ENCODE results near the gene MICAL3.

MICAL3 gene

DNA sequence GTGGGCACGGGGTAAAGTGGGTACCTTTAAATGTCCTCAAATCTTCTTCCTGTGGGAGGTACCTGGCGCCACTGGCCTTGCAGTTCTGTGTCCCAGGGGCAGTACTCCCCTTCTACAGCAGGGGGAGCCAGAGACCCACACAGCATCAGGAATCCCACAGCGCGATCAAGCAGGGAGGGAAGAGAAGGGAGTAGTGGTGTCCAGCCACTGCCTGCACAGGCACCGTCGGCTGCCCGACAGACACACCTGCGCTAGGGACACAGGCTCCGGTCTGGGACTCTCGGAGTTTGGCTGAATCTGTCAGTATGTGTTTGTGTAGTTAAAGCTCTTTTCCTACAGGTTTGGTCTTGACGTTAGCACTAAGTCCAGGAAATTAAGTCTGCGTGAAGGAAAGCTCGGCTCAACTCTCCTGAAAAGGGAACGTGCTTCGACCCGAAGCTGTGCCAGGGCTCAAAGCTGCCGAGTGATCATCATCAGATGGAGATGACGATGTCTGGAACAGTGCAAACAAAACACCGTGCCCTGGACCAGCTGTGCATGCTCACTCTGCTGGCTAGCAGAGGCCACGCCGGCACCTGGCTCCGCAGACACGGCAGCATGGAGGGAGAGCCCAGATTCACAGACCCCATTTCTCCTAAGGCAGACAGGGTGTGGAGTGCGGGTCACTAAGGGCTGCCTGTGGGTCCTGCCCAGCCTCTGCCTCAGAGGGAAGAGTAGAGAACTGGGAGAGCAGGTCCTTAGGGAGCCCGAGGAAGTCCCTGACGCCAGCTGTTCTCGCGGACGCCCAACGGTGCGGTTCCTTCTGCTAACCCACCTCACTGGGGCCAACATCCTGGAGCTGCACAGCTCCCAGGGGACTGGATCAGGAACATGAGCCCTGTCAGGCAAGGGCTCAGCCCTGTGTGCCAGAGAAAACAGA, 194.1 kb downstream of the MICAL3 start:
- peak; percentile 94 for DNase-seq

DNA sequence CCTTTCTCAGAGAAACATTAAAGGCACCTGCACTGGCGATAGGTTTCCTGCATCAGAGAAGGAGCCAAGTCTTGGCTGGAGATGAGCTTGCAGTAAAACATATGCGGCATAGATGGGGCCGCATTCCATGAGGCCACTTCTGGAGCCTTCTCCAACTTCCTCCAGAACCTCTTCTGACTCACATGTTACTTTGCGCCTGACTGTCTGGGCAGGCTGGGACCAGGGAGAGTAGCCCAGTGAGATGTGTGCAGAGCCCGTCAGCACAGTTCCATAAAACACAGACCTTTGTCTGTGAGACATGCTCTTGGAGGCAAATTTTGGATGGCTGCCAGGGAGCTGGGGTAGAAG, 194.7 kb downstream of the MICAL3 start:
- DNase-seq: no peak

DNA sequence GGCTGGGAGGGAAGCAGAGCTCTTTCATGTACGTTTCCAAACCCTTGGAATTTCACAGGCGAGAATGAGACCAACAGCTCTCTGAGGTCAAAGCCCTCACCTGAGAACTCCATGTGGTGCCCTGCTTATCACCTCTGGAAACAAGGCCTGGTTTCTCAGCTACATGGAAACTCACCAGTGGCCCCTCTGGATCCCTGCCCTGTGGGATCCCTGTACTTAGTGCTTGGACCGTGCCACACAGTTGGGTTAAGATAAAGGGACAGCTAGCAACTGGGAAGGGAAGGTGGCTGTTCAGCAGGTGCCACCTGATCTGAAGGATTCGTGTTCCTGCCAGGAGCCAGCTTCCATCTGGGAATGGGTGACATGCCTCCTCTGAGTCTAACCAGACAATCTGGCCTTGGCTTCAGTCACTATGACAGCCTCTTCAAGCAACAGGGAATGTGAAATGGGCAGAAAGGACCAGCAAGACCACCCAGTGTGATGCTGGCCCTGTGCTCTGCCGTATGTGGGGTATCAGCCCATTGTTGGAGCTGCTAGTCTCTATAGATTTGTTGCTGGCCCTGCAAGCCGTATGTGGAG, 195.8 kb downstream of the MICAL3 start:
- DNase-seq: no peak

DNA sequence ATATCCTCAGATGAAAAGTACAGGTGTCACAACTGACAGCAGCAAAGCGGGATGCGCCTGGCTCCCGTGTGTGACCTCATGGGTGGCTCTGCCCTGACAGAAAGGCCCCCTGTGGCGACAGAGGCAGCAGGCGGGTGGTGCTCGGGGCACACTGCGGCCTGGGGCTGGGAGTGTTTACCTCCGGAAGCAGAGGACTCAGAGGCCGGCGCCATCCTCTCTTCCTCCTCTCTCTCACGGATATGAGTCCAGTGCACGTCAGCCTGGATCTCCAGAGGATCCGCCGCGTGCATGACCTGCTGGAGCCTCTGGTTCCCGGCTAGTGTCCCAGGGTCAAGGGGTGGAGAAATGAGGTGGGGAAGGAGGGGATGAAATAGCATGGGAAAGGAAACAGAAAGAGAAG, 196.9 kb downstream of the MICAL3 start:
- no peak for DNase-seq

DNA sequence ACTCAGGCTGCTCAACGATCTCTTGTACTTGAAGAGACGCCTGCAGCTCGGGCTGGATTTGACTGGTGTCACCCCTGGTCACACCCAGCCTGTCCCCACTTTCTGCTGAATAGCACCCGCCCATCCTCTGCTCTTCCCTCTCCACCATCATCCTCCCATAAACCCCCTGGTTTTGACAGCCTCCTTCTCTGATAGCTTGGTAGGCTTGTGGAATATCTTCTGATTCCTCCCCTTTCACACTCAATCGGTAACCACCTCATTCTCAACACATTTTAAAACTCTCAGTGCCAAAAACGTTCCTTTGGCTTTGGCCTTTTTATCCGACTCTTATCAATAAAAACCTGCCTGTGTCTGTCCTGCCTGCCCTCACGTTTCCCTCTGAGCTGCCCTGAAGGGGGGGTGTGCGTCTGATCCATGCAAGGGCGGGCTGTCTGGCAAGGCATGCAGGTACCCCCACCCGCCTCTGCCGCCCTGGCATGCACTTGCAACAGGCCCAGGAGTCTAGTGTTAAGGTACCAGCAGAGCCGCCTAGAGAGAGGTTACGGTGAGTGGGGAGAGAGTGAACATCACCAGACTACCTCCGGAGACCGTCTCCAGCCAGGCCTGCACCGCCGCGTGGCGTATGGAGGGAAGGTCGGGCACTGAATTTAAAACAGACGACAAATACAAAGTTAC, 198.3 kb downstream of the MICAL3 start:
- DNase-seq: no peak

DNA sequence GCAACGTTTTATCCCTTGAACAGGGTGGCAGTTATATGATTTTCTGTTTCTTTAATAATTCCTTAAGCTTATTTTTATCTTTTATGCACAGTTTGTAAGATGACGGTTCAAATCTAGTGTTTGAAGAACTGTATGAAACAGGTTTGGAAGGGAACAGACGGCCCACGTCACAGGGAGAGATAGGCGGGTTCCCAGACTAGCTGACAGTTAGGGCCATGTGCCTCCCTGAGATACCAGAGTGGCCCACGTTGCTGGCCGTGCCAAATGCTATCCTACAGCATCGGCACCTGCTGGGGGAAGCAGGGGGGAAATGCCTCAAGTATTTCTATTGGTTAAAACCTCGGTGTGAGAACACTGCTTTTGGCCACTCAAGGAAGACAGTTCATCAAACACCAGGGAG, 199.9 kb downstream of the MICAL3 start:
- no peak for DNase-seq

DNA sequence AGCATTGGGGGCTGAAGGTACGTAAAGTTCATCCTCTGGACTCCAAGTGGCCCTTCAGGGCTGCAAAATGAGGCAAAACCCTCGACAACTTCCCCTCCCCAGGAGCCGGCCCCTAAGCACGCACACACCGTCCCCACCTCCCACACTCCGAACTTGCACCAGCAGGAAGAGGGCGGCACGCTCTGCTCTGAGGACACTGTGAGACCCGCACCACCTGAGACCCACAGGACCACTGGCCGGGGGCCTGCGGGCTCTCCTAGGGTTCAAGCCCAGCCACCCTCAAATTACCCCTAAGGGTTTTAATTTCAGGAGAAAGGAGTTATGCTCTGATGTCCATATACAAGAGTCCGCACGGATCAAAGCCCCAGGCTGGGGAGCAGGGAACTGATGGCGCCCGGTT, 200.4 kb downstream of the MICAL3 start:
- no peak for DNase-seq

DNA sequence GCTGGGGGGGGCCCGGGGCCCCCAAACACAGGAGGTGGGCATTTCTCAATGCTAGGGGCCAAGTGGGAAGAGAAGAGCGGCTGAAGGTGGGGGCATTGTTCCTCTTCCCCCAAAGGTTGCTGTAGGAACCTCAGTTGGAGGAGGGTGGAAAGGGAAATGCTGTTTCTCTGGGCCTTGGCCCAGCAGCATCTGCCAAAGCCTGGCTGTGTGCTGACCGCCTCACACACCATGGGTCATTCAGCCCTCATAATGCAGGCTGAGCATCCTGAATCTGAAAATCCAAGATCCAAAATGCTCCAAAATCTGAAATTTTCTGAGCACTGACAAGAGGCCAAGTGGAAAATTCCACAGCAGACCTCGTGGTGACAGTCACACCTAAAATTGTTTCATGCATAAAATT, 201.1 kb downstream of the MICAL3 start:
- no peak for DNase-seq

DNA sequence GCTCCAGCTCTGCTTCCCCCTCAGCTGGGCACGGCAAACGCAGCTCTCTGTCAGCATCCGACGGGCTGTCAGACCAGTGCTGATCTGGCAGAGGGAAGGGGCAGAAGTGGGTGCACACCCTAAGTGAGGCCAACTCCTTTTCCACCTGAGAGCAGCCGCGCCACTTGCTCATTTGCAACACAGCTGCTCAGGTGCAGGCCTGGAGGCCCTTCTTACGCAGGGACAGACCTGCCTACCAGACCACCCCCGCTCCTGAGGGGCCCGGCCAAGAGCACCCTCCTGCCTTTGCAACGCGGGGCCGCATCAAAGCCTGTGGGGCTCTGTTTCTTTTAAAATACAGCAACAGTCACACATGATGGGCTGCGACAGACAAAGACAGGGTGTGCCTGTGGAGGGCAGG, 202.3 kb downstream of the MICAL3 start:
- no peak for DNase-seq

DNA sequence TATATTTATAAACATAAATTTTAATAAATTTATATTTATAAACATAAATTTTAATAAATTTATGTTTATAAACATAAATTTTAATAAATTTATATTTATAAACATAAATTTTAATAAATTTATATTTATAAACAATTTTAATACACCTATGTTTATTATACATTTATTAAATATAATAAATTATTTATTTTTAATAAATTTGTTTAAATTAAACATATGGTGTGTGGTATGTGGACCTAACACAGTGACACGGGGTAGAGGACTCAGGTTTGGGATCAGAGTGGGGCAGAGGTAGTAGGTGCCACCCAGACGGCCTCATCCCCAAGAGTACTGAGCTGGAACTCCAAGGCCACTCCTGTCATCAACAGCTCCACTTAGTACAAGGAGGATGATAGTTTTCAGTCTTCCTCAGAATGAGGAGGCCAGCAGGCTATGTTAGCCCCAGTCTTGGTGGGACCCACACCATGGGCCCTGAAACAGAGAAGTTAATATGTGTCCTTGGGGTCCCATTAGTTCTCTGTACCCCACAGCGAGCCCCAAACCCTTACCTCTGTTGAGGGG, 203.4 kb downstream of the MICAL3 start:
- DNase-seq: no peak

DNA sequence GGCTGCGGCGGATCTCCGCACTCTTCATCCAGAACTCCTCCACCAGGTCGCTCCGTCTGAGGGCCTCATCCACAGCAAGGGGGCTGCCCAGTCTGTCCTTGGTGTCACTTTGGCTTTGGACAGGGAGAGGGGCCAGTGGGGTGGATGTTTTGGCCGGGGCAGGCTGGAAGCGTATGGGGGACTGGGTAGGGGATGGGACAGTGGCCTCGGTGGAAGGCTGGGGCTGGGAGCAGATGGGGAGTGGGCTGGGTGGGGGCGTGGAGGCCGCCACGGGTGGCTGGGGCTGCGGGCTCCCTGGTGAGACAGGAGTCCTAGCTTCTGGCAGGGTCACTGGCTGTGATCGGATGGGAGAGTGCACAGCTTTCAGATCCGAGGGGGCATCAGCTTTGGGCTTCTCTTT, 205.7 kb downstream of the MICAL3 start:
- DNase-seq: no peak

DNA sequence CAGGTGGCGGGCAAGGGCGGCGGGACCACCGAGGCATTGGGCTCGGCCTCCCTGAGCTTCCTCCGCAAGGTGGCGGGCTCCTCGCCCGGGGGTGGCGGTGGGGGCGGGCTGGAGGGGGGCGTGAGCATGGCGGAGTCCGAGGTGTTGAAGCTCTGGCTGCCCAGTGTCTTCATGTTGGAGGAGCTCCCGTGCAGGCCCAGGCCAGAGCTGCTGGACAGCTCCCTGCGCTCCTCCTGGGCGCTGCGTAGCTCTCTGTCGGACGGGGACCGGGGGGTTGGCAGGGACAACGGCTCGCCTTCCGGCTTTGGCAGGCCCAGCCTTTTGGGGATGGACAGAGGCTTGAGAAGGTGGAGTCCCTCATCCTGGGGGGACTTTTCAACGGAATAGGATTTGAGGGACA, 206.2 kb downstream of the MICAL3 start:
- DNase-seq: no peak

DNA sequence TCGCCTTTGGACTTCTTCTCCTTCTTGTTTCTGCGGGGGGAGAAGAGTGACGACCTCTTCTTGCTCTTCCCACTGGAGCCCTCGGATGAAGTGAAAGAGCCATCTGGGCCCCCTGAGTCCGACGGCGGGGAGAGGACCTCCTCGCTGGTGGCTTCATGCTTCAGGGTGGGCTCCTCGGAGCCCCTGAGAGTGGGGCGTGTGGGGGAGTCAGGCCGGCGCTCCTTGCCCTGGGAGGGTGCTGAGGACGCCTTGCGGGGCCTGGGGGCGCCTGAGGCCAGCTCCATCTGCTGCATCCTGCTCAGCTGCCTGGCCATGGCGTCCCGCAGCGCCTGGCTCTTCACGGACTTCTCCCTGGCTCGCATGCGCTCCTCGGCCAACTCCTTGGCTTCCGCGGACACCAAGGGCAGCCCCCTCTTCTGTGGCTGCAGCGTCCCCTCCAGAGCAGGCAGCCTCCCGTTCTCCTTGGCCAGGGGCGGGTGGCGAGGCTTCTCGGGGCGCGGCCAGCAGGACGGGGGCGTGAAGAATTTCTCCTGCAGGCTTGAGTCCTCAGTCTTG, 206.8 kb downstream of the MICAL3 start:
- no peak for DNase-seq

DNA sequence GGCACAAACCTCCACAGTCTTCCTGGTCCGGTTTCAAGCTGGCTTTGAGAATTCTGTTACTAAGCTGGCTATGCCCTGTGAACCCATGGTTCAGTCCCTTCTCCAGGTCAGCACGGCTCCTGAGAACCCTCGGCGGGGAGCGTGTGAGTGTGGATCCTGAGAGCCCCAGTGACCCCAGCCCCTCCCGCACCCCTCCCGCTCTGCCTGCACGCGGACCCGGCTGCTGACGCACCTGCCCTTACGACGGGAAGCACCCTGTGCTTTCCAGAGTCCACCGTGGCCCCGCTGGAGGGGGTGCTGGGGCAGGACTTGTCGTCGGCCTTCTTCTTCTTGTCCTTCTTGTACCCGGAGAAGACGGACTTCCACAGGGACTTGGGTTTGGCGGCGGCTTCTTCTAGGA, 207.3 kb downstream of the MICAL3 start:
- DNase-seq: no peak

DNA sequence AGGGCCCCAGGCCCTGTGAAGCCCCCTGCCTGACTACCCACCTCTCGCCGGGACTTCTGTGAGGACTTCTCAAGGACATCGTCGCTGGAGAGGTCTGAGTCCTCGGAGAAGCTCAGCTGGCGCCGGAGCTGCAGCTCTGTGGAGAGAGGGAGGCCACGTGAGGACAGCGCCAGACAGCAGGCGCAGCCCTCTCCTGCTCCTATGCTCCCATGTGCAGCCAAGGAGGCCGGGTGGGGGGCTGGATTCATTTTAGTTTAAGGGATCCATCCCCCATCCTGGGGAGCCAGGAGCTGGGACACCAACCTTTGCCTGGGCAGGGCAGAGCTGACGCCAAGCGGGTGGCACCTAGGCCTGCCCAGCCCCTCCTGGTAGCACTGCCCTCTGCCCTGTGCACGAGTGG, 207.7 kb downstream of the MICAL3 start:
- no peak for DNase-seq

DNA sequence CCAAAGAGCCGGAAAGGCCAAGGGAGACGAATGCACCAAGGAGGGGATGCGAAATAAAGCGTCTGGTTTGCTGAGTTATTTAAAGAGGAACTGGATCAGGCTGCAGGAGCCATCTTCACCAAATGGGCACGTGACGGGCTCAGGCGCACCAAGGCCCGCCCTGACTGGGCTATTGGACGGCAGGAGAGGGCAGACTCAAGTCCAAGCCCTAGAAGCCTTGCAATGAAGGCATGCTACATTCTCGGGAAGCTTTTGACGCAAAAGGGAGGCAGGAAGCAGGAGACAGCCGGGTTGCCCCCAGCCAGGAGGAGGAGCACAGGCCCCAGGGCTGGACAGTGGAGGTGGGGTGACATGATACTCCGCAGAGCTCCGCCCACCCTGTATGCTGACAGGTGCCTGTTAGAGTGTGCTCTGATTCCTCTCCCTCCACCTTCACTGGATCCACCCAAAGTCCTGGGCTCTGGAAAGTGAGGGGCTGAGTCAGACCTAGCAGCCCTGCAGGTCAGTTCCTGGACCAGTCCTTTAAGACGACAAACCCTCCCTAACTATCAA, 208.6 kb downstream of the MICAL3 start:
- no peak for DNase-seq

DNA sequence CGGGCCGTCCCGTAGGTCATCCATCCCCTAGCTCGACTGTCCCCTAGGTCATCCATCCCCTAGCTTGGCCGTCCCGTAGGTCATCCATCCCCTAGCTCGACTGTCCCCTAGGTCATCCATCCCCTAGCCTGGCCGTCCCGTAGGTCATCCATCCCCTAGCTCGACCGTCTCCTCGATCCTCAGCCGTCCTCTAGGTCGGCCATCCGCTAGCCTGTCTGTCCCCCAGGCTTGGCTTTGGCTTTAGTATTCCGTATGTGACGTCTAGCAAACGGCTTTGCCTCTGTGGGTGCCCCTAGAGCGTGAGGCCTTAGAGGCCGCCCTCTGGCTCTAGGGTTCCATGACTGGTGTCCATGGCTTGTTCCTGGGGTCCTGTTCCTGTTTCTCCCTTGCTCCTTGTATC, 209.5 kb downstream of the MICAL3 start:
- no peak for DNase-seq

DNA sequence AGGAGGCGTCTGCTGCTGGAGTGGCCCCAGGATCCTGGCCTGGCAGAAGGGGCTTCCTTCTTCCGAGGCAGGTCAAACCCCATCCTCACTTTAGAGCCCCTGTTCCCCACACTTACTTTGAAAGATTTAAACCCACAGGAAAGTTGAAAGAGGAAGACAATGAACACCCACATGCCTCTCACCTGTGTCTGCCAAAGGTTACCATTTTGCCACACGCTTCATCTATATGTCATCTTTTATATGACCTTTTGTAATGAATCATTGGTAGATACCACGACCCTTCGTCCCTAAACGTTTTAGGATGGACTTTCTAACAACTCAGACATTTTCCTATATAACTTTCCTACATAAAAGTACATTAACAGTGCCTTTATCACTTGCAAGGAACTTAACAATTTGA, 210.3 kb downstream of the MICAL3 start:
- DNase-seq: no peak

DNA sequence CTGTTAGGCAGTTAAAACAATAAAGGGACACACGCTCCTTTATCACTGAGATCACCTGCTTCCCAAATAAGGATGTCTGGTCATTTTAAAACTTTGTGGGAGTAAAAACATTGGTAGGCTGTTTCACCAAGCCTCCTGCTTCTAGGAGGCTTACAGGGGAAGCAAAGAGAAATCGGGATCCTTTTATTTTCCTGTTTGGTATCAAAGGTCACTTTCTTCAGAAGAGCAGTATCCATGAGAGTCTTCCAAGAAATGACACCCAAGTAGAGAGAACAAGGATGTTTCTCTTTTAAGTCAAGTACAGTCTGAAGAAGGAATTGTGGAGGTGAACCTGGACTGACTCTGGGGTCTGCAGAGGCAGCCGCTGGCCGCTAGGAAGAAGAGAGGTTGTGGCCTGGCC, 213.2 kb downstream of the MICAL3 start:
- no peak for DNase-seq

DNA sequence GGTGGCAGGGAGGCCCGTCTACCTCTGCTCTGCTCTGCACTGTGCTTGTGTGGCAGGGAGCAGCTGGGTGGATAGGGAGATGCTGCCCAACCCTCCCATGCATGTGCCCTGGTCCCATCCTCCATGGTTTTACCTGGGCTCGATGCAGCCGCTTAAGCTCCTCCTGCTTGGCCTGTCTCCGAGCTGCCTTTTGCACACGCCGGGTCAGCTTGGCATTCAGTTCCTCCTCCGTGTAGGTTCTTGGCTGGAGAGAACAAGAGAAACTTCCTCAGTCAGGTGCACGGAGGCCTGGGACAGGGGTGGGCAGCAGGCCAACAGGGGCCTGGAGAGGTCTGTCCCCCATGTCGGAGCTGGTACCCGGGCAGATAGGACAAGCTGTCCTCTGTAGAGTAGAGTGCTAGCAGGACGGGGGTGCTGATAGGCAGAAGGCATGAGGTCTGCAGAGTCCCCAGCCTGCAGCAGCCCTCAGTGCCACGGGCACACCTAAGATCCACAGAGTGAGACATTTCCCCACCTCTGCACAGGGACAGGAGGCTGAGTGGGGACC, 213.7 kb downstream of the MICAL3 start:
- DNase-seq: no peak

DNA sequence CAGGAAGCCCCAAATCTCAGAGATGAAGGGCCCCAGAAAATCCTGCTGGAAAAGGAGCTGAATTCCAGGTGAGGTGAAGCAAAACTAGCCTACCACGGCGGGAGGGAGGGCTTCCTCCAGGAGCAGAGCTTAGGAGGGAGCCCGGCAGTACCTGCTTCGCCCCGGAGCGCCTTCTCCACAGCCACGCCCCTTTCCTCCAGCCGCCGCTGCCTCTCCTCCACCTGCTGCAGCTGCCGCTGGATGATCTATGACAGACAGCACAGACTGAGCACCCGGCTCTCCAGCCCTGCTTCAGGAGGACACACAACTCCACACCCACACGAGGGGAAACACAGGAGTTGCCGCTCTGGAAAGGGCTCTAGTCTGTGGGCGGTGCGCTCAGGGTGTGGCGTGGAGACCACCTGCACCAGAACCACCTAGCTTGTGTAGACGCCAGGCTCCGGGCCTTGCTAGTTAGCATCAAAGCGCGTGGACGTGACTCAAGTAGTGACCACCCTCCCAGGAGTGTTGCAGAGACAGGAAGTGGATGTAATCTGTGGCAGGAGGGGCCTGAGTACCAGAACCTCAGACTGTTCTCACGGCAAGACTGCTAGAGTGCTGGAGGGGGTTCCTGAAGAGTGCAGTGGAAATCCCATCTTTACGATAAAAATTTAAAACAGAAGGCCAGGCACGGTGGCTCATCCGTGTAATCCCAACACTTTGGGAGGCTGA, 215.5 kb downstream of the MICAL3 start:
- no peak for DNase-seq
